ENCODE results near the gene C20orf144. TPM values are rescaled to one million over a fixed set of nuclear protein-coding genes. Genes with fewer than 3 reads are reported as not detected.

Gene C20orf144
- total and polyA plus RNA-seq, 2 experiments from 2014 or later = 0.26 to 0.66 TPM

GRCh38 chr20:33663161-33664084 lies 1.3 kb downstream of the C20orf144 start (continued):
- TF ChIP-seq ZNF331 (CRISPR knock-in tag; IDR thresholded peaks at IDR 0.05; ENCODE audit: low read depth) (no peak), POLR2AphosphoS5 (IDR thresholded peaks at IDR 0.05; ENCODE audit: low read depth) (peak; percentile 95), CTCF (conservative IDR thresholded peaks at IDR 0.05; ENCODE audit: low read depth in 2 of 2) (no peak)

DNA sequence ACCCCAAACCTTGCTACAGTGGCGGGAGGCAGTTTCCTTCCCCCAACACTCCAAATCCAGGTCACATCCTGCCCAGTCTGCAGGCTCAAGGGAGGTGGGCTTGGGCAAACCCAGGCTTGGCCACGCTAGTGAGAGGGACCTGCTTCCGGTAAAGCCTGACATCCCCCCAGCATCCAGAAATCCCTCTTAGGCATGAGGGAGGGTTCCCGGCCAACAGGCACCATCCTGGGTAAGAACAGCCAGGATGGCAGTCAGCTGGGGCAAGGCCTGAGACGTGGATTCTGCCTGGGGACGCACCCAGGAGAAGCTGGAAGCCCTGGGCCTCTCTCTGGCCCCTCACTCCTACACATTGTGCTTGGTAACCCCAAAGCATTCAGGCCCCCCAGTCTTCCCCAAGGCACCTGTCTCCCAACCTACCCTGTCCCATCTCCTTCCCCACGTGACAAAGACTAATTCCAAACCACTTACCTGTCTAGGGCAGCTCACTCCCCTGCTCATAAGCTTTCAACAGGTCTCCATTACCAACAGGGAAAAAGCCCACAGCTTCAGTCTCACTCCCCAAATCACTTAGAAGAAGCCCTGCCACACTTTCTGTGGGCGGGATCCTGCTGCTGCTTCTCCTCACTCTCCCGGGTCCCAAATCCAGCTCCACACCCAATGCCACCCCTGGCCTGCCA lies 2.1 kb downstream of the C20orf144 start:
- Histone ChIP-seq H3K27ac (ENCODE audit: low read depth) (0 out of 2 replicates have a peak overlapping the region, but pooled peaks have one; percentile 26), H3K27me3 (ENCODE audit: insufficient read depth) (peaks cover 17% of the 10 kb centered on the region; the same call in 1 of the 2 replicates), H2AFZ (peak overlapping the region; percentile 96), H3K4me1 (ENCODE audit: insufficient read depth) (peaks cover 14% of the 10 kb centered on the region; the same call in 1 of the 2 replicates), H3K9me2 (ENCODE audit: insufficient read depth) (no peaks in the 10 kb centered on the region), H4K20me1 (replicated peaks; ENCODE audit: insufficient read depth) (peaks cover 3% of the 10 kb centered on the region), H3K4me3 (peak overlapping the region; percentile 90), H3F3A (replicated peaks; ENCODE audit: low read depth) (peaks cover 11% of the 10 kb centered on the region; the same call in 1 of the 2 replicates), H3K36me3 (ENCODE audit: insufficient read depth) (no peaks in the 10 kb centered on the region), H3K79me2 (replicated peaks; ENCODE audit: insufficient read depth) (no peaks in the 10 kb centered on the region), H3K4me2 (peak overlapping the region; percentile 91)
- Mint-ChIP-seq H3K9me3 (no peaks in the 10 kb centered on the region), H3K36me3 (ENCODE audit: low read depth) (peaks cover 12% of the 10 kb centered on the region), H3K27me3 (ENCODE audit: insufficient read depth, low read depth, poor library complexity) (peaks cover 23% of the 10 kb centered on the region), H3K27ac (peak overlapping the region; percentile 52), H3K4me3 (peak overlapping the region; percentile 76), H3K4me1 (peaks cover 28% of the 10 kb centered on the region)
- peak; percentile 46 for DNase-seq (ENCODE audit: low spot score)
- no peak for ATAC-seq
- TF ChIP-seq STAT1 (IDR thresholded peaks at IDR 0.05; ENCODE audit: unreplicated experiment) (no peak), EZH2phosphoT487 (IDR thresholded peaks at IDR 0.05; ENCODE audit: unreplicated experiment) (no peak), POLR2AphosphoS5 (IDR thresholded peaks at IDR 0.05; ENCODE audit: low read depth) (no peak), EZH2 (IDR thresholded peaks at IDR 0.05; ENCODE audit: low read depth, unreplicated experiment) (no peak), CTCF (conservative IDR thresholded peaks at IDR 0.05; ENCODE audit: low read depth in 2 of 2) (no peak), NANOG (IDR thresholded peaks at IDR 0.05; ENCODE audit: borderline replicate concordance) (no peak)
- TF ChIP-seq, protein P1, sequence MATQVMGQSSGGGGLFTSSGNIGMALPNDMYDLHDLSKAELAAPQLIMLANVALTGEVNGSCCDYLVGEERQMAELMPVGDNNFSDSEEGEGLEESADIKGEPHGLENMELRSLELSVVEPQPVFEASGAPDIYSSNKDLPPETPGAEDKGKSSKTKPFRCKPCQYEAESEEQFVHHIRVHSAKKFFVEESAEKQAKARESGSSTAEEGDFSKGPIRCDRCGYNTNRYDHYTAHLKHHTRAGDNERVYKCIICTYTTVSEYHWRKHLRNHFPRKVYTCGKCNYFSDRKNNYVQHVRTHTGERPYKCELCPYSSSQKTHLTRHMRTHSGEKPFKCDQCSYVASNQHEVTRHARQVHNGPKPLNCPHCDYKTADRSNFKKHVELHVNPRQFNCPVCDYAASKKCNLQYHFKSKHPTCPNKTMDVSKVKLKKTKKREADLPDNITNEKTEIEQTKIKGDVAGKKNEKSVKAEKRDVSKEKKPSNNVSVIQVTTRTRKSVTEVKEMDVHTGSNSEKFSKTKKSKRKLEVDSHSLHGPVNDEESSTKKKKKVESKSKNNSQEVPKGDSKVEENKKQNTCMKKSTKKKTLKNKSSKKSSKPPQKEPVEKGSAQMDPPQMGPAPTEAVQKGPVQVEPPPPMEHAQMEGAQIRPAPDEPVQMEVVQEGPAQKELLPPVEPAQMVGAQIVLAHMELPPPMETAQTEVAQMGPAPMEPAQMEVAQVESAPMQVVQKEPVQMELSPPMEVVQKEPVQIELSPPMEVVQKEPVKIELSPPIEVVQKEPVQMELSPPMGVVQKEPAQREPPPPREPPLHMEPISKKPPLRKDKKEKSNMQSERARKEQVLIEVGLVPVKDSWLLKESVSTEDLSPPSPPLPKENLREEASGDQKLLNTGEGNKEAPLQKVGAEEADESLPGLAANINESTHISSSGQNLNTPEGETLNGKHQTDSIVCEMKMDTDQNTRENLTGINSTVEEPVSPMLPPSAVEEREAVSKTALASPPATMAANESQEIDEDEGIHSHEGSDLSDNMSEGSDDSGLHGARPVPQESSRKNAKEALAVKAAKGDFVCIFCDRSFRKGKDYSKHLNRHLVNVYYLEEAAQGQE (IDR thresholded peaks at IDR 0.05; ENCODE audit: unreplicated experiment) = no peak
